ENCODE measurements around the gene AKAP1.

AKAP1 gene

DNA sequence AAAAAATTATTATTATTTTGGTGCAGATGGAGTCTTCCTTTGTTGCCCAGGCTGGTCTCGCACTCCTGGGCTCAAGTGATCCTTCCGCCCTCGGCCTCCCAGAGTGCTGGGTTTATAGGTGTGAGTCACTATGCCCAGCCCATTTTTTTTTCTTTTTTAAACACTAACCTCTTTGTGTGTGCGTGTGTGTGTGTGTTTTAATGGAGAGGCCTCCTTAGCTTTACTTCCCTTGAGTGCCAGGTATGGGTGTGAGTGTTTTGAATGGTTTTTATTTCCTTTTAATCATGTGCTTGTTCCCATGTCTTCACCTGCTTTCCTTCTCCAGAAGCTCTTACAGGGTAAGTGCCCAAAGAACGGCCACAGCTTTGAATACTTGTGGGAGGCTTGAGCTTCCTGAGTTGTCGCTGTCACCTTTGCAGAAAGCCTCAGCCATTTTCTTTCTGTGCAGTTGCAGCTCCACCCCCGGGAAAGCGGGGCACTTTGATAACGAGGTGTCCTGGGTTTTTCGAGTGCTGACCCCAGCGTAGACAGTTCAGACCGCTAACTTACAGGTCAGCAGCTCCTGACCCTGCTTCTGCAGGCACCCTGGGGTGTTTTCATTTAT lies 22.6 kb downstream of the AKAP1 start:
- DNase-seq = peak; percentile 44

DNA sequence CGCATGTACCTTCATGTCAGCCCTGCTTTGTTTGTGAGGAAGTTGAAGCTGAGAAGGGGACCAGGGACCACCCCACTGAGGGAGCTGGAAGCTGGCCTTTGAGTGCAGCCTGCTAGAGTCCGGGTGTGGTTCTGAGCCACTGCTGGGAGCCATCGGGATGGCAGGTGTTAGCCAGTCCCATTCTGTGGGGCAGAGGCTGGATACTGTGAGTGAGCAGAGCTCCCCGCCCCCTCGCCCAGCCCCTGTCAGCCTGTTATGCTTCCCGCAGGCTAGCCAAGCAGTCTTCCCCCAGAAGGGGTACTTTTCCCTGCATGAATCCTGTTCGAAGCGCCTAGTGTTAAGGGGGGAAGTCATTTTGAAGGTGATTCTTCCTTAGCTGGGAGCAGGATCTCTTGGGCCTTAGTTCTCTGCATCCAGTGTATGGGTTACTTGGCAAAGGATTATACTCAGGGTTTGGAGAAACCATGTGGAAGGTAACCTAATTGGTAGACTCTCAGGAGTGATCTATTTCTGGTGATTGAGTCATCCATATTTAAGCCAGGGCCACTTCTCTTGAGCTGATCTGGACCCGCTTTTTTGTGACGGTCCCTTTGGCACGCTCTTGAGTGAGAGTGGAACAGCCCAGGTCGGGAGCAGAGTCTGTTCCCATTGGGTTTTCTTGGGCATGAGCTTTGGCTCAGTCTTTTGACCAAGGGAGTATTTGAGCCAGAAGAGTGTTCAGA lies 23.8 kb downstream of the AKAP1 start:
- DNase-seq = no peak

DNA sequence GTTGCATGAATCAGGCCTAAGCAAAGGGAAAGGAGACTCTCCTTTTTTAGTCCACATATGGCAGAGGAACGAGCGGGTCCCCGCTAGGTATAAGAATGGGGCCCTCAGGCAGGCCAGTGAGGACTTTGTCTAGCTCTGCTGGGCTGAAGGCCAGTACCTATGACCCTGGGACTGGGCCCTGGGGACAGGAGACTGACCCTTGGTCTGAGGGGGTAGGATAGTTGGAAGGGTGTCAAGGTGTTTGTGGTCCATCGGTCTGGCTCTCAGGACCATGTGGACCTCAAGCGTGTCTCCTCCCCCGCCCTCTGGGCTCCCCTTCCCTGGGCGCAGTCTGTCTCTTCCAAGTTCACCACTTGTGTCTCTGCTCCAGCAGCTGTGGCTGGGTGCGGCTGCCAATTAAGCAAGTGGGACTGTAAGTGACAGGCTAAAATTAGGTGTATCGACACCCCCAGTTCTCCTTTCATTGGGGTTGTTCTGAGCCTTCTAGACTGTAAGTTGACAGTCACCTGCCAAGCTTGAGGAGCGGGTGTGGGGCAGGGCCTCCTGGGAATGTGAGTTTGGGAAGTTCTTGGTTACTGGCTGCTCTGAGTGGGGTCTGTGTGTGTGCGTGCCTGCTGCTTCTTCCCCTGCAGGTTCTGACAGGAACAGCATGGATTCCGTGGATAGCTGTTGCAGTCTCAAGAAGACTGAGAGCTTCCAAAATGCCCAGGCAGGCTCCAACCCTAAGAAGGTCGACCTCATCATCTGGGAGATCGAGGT lies 24.5 kb downstream of the AKAP1 start:
- DNase-seq = no peak

DNA sequence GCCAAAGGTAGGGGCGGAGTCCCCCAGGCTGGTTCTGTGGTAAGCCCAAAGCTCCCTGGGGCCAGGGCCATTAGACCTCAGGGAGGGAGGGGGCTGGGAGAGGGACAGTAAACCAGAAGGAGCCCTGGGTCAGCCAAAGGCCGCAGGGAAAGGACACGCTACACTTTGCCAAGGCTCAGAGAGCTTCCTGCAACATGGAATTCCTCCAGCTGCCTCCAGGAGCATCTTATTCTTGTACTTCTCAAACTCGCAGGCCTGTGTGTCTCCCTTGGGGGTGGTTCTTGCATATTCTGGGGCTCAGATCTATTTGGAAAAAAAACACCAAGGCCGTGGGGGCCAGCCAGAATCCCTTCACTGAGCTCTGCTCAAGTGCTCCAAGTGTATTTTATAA lies 25.1 kb downstream of the AKAP1 start:
- DNase-seq = no peak

DNA sequence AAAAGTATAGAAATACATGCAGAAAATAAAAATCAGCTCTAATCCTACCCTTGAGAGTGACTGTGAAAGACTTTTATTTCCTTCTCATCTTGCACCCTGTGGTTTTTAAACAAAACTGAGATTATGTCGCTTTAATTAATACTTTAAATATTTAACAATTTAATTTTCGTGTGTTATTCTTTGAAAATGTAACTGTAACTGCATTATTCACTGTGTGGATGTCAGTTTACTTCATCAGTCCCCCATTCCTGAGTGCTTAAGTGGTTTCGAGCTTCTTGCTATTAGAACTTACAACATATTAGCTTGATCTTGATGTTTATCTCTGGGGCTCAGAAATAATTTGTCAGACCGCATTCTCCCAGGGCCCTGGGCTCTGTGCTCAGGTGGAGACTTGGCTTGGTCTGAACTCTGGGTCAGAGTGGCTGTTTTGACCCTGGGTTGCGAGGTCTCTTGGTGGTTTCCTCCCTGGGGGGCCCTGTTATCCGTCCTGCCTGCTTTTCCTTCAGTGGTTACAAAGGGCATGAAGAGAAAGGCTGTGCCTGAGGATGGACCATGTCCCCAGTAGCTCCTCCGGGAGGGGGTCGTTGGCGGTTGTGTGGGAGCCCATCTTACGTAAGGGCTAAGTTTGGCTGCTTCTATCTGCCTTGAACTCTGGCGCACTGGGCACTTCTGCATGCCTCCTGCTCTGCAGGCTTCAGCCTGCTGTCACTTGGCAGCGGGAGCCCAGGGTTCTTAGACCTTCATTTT lies 25.7 kb downstream of the AKAP1 start:
- DNase-seq = no peak

DNA sequence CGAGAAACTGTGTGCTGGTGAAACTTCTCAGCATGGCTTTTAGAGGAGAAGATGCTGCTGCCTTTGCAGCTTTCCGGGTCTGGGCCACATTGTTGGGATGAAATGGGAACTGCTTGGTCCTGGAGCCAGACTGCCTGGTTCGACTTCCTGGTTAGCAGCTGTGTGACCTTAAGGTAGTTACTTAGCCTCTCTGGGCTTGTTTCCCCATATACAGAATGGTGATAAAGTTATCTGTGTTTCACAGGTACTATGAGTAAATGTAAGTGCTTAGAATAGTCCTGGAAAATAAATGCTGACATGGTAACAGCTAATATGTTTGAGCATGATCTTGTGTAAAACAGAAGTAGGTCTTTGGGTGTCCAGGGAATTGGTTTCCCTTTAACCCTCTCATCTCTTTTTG lies 26.3 kb downstream of the AKAP1 start:
- DNase-seq = no peak

DNA sequence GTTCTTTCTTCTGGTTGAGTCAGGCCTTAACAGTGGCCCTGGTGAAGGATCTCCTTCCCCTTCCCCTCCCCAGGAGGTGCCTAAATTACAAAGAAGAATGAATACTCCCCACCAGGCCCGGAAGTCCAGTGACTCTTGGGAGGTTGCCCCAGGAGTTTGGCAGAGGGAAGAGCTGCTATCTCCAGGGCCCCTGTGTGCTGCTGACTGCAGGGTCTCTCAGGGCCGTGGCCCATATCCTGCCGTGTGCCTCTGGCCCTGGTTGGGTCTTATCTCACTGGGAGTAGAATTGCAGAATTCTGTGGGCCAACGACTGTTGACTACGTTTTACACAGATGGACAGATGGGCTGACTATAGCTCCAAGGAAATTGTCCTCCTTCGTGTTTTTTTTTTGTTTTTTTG lies 28.0 kb downstream of the AKAP1 start:
- DNase-seq = no peak

DNA sequence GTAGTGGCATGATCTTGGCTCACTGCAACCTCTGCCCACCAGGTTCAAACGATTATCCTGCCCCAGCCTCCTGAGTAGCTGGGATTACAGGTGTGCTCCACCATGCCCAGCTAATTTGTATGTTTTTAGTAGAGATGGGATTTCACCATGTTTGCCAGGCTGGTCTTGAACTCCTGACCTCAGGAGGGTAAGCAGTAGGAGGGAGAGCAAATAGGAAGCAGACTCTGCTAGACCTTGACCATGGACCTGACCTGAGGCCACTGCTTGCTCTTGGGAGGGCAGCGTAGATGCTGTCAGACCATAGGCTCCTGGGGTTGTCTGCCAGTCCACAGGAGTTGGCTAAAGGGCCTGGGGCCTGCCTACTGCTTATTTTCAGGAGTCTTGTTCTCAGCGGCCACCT lies 28.6 kb downstream of the AKAP1 start:
- DNase-seq = no peak

DNA sequence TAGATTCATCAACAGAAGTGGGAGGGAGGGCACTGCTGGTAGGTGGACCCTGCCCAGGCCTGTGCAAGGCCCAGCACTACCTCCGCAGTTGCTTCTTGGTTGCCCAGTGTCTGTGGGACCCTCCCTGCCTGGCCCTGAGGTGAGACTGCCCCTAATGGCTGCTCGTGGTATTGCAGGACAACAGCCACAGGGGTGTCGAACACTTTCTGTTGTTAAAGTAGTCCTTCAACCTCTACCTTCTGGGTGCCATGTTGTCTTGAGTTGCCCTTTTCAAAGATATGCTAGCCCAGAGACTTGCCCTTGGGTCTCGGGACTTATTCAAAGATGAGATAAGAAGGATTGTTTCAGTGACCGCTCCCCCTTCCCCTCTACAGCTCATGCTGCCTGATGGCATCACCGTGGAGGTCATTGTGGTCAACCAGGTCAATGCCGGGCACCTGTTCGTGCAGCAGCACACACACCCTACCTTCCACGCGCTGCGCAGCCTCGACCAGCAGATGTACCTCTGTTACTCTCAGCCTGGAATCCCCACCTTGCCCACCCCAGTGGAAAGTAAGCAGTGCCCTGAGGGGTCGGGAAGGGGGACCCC lies 29.1 kb downstream of the AKAP1 start:
- no peak for DNase-seq

DNA sequence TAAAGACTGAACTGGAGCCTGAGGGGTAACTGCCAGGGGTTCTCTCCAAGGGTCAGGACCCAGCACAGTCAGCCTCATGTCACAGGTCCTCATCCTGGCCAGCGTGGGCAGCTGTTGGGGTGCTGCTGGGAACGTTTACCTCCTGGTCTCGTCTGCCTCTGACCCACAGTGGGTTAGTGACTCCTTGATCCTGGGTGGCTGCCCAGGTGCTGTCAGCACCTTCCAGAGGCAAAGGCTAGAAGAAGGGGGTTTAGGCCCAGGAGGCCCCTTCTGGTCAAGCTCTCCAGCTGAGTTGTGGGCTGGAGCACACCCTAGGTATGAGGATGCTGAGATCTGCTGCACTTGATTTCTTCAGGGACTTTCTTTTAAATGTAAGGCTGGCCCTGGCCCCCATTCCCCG lies 30.3 kb downstream of the AKAP1 start:
- no peak for DNase-seq

DNA sequence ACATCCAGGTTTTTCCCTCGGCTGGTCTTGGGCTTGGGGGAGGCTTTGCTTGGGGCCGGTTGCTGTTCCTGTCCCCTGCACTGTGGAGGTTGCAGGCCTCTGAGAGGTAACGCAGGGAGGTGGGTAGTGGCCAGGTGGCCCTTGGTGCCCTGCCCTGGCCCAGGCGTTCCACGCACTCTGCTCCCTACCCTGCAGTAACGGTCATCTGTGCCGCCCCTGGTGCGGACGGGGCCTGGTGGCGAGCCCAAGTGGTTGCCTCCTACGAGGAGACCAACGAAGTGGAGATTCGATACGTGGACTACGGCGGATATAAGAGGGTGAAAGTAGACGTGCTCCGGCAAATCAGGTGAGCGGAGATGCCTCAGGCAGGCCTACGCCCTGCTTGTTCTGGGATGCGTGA lies 30.9 kb downstream of the AKAP1 start:
- DNase-seq = no peak

DNA sequence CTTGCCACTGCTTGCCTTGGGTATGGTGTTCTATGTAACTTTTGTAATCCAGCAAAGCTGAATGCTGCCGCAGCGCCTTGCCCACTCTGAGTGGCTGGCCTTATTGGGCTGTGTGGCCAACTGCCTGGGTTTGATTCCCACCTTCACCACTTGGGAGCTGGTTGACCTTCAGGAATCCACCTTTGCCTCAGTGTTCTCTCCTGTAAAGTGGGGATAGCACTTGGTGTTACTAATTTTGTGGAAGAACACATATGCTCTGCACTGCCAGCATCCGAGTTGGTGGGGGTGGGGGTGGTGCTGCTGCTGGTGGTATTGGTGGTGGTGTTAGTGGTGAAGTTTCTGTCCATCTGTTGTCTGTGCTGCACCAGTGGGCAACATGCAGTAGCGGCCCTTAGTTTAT lies 32.8 kb downstream of the AKAP1 start:
- DNase-seq = no peak

DNA sequence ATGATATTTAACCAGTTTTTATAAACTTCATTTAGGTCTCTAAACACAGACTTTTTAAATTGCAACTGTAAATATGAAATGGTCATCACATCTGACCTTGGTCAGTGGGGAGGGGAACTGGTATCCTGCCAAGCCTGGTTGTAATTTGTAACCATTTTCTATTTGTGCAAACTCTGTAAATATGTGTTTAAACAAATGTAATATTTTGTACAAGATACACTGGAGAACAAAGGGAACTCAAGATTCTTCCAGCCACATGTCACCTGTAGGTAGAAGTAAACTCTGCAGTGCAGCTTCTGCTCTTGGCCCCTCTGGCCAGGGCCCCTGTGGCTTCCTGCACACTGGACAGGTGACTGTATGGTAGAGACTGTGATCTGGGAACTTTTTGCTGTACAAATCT lies 35.8 kb downstream of the AKAP1 start:
- DNase-seq = no peak

DNA sequence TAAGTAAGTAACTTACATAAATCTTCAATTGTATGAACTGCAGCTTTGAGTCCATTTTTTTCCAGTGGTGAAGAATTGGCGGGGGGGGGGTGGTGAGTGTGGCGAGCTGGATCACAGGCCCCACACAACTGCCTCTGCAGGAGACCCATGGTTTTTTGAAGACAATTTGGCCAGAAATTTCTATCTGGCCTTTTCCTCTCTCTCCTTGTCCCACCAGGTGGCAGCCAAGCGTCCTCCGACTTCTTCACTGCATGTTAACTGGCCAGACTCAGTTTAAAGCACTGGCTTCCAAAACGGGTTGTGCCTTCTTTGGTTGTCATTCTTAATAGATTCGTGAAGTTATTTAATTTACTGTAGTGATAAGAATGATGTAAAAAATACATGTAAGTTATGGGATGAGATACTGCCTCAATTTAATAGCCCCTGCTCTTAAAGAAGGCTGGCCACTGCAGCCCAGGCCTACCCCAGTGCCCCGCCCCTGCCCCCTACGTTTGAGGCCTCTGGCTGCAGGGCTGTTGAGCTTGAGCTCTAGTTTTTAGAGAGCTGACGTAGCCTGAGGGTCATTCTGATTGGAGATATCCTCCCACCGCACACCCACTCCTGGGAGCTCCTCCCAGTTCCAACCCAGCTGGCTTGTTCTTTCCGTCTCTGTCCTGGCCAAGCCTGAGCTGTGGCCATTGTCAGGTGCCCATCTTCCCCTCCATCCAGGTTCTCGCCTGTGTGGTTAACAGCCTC lies 36.4 kb downstream of the AKAP1 start:
- DNase-seq = peak; percentile 11

DNA sequence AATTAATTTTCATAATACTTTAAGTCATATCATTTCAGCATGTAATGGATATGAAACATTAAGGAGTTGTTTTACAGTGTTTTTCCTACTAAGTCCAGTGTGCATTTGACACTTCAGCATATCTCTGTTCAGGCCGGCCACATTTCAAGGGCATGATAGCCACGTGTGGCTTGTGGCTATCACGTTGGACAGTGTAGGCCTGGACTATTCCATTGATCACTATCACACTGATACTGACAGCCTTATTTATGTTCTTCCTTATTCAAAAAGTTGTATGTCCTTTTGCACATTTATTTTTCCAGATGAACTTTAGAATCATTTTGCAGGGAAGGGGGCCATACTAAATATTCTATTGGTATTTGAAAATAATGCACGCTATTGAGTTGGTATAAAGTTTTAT lies 39.0 kb downstream of the AKAP1 start:
- DNase-seq = no peak

DNA sequence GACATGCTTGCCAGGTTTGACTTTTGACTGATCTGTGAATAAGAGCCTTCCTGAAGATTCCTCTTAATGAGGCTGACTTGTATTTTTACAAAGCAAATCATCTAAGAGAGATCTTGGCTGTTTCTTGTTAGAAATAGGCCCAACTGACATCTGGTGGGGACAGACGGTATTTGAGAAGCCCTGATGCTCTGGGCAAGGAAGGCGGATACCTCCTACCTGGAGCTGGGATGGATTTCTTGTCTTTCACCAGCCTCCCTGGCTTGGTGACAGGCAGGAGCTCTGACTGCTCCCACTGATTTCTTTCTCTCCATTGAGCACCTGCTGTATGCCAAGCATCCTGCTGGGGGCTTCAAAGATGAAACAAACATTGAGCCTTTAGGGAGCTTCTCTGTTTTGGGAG lies 40.4 kb downstream of the AKAP1 start:
- DNase-seq = no peak

DNA sequence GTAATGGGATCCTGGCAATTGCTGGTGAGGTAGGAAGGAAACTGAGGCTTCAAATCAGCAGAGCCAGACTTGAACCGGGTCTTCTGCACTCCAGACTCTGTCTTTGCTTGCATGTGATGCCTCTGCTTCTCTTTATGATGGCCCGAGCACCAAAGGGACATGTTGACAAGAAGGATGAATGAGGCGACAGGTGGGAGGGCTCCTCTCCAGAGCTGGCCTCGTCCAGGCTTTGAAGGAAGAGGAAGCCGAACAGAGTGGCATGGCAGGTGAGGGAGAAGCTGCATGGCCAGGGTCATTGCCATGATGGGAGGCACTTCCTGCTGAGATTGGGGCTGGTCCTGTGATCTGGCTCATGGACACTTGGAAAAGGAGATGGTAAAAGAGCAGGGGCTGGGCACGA lies 40.8 kb downstream of the AKAP1 start:
- no peak for DNase-seq

DNA sequence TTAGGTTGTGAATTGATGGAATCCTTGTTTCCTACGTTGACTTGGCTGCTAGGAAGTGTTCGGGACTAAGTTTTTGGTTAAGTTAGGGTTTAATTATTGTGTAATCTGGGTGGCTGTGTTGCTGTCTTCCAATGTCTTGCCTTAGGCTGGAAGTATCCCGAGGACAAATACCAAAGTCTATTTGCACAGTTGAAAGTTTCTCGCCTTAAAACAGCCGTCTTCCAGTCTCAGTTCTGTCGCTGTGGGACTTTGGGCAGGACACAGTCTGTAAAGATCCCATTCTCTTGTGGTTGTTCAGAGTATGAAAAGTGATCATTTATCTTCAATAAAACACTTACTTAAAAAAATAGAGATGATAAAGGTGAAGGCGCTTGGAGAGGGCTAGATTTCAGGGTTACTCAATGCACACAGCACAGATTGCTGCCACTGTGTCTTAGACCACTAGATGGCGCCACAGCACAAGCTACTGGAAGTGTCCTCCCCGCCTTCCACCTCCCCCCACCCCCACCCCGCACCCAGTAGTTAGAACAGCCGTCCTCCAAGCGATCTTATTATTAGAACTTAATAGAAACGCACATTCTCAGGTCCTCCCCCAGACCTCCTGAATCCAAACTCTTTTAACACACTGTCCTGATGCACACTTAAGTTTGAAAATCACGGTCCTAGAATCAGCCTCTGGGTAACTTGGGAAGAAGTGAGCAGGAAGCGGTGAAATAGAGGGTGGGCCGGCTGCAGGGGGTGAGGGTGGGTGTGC lies 45.8 kb downstream of the AKAP1 start:
- DNase-seq = peak; percentile 58

DNA sequence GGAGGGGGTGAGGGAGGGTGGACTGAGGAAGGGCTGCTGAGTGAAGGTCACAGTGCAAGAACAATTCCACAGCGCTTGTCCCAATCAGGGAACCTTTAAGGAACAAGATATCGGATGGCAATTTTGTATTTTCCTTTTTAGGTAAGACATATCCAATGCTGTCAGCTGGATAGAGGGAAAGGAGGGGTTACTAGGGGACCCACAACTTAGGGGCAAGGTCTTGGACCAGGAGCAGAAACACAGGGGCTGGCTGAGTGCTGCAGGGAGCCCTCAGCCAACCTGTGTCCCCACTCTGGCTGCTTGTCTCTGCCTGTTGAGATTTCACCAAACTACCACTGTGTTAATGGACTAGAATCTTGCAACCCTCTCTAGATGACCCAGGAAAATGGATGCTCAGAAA lies 47.6 kb downstream of the AKAP1 start:
- DNase-seq = no peak

DNA sequence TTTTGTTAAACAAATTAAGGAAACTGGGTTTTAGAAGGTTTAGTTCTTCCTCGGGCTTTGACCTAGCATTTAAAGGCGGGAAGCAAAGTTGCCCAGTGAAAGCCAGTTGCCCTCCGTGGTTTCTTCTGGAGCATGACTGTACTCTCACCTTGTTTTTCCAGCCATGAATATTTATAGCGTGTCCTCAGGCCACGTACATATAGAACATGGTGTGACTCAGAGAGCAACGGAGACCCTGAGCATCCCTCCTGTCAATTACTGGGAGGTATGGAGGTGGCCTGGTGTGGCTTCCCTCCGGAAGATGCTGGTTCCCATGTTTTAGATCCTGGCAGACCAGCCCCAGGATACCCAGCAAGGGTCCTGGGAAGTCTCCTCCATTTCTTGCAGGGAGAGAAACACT lies 48.4 kb downstream of the AKAP1 start:
- DNase-seq = no peak

DNA sequence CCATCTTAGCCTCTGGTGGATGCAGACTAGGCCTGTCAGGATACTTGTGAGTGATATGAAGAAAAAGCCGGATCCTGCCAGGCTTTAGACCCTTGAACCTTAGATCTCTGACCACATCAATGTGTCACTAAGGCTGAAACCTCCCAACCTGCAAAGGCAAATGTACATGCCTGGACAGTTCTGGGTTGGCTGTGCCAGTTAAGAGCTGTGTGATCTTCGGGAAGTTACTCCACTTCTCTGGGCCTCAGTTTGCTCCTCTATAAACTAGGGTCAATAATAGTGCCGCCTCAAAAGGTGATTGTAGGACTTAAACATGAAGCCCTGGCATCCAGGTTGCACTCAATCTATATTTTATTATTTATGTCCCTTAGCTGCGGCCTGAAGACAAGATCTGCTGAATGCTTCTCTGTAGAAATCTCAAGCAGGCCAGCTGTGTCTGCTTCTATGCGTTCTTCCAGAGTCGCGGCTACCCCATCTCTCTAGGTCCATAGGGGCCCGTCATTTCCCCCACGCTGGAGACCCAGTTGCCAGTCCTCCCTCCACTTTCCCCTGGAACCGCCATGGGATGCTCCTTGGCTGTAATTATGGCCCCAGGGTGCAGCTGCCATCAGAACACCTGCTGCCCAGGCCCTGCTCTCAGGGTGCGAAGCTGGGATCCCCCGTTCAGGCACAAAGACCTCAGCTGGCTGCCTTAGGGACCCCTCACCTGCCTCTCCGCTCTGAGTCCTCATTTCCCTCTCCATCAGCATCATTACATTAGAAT lies 50.2 kb downstream of the AKAP1 start:
- no peak for DNase-seq

All from kidney glomerular epithelial cell (primary cell).